Measurements from ENCODE around the gene FOXC1. TPM values are rescaled to one million over a fixed set of nuclear protein-coding genes. Genes with fewer than 3 reads are reported as not detected.

The FOXC1 gene
- total and polyA plus RNA-seq, 8 donors: 0.25 to 8.3 (median 2.8) TPM

DNA sequence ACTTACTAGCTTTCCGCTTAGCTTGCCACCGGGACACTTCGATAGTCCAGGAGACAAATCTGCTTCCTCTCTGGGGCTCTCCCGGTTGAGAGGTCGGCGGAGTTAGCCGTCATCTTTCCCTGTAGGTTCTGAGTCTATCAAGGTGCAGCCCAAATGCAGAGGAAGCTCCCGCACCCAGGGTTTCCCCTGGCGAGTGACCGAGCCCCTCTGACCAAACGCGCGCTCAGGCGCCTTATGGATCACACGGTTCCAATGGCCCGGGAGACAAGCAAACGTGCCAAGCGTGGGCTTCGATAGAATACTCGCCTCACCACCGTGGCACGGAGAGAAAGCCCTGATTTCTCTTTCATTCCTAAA is 15.8 kb upstream of the FOXC1 start:
- Histone ChIP-seq H3K27ac (no peak overlapping the region), H3K4me3 (no peak overlapping the region), H3K27me3 (peaks cover 2 to 70% (median 30%) of the 10 kb centered on the region in 3 donors), H3K4me1 (peaks cover 0 to 9% (median 6%) of the 10 kb centered on the region in 4 donors), H3K36me3 (no peaks in the 10 kb centered on the region), H3K9me3 (no peaks in the 10 kb centered on the region)
- no peak for TF ChIP-seq CTCF (IDR thresholded peaks at IDR 0.05)
- no peak for TF ChIP-seq POLR2AphosphoS5 (IDR thresholded peaks at IDR 0.05)
- no peak for TF ChIP-seq EP300 (IDR thresholded peaks at IDR 0.05)
- TF ChIP-seq POLR2A (IDR thresholded peaks at IDR 0.05): no peak
- no peak for DNase-seq
- intact Hi-C loops (cut with DNase I; ENCODE audit: low total_unique reads): loop anchor here (10.0 kb wide), 1 partner anchor 1161 kb away; the partner anchor contains the start of gene MYLK4
- WGBS, 5 donors: 72 to 82% (median 81%) methylated on average over 21 to 22 of the region's 22 CpGs

- H3K4me1 ChIP-seq: peaks cover 0 to 9% (median 6%) of the 10 kb centered on the region in 4 donors
- no peak overlapping the region for H3K27ac ChIP-seq
- DNase-seq: no peak
- peaks cover 2 to 77% (median 35%) of the 10 kb centered on the region in 3 donors for H3K27me3 ChIP-seq
- no peaks in the 10 kb centered on the region for H3K9me3 ChIP-seq
- 75 to 82% (median 78%) methylated on average over 29 to 33 of the region's 33 CpGs for WGBS, 5 donors
- TF ChIP-seq POLR2A (IDR thresholded peaks at IDR 0.05) (no peak), CTCF (IDR thresholded peaks at IDR 0.05) (no peak), POLR2AphosphoS5 (IDR thresholded peaks at IDR 0.05) (no peak)
- no peaks in the 10 kb centered on the region for H3K36me3 ChIP-seq
- intact Hi-C loops (cut with DNase I; ENCODE audit: low total_unique reads): loop anchor here (5.0 to 10.0 kb wide), 2 partner anchors 1048 to 1160 kb away; partner anchors contain the start of gene MYLK4
- no peak overlapping the region for H3K4me3 ChIP-seq
Measured at GRCh38 chr6:1594445-1595200, 15.1 kb upstream of the FOXC1 start.

GRCh38 chr6:1595271-1596087 is 14.2 kb upstream of the FOXC1 start:
- peaks cover 0 to 9% (median 6%) of the 10 kb centered on the region in 4 donors for H3K4me1 ChIP-seq
- no peak for TF ChIP-seq CTCF (IDR thresholded peaks at IDR 0.05)
- TF ChIP-seq POLR2AphosphoS5 (IDR thresholded peaks at IDR 0.05): no peak
- no peak for TF ChIP-seq POLR2A (IDR thresholded peaks at IDR 0.05)
- TF ChIP-seq EP300 (IDR thresholded peaks at IDR 0.05): no peak
- intact Hi-C loops (cut with DNase I; ENCODE audit: low total_unique reads): loop anchor here (5.0 to 10.0 kb wide), 2 partner anchors 1047 to 1159 kb away; partner anchors contain the start of gene MYLK4
- no peaks in the 10 kb centered on the region for H3K9me3 ChIP-seq
- H3K27me3 ChIP-seq: peaks cover 0 to 84% (median 35%) of the 10 kb centered on the region in 3 donors
- WGBS, 5 donors: 60 to 70% (median 68%) methylated on average over 28 of the region's 28 CpGs
- peak overlapping the region in 1 of 4 donors; percentile 8 for H3K4me3 ChIP-seq
- H3K36me3 ChIP-seq: no peaks in the 10 kb centered on the region
- H3K27ac ChIP-seq: no peak overlapping the region
- DNase-seq: no peak

All from stomach (tissue), 9 donors.